NCI-H2171 treated with DMSO at 0.1 percent for 48 hours (cell line): ENCODE measurements around the gene SPSB3.

Experiments used
- DNase-seq: peaks from one replicate; lab custom pipeline; 2025; lab: John Stamatoyannopoulos, UW

The SPSB3 gene

DNA sequence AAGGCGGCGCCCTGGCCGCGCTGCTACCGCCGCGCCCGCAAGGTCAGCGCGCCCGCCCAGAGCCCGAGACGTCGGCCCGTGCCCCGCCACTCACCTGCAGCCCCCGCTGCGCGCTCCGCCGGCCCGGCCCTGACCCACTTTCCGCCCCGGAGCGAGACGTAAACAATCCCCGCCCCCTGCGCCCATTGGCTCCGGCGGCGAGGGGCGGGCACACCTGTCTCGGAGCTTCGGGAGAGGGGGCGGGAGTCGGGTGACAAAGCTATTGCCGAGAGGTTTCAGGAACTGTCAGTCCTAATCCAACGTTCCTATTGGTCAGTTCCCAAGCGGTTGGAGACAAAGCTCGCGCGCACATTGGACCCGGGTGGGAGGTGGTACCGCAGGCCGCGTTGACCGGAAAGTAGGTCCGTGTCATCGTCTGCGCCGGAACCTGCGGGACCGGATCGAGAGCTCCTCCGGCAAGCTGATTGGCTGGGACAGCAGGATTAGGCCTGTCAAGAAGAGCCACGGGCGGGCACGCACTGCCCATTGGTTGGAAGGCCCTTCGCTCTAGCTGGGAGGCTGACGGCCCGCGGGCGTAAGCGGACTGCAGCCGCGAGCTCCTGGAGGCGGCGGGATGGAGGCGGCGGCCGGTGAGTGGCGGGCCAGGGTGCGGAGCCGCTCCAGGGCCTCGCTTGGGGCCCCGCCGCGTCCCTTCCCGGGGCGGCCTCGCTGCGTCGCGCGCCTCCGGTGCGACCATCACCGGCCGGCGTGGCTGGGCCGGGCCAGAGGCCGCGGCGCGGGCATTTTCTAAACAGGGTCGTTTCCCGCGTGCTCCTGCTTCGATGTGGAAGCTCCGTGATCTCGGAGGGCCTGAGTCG is at the start of gene SPSB3, which contains the start of gene NUBP2:
TSS of gene SPSB3 (minus strand) at position 164 of the 857 bp plus-strand sequence. CDS start 1,088 bp downstream, outside the sequence.
TSS of gene NUBP2 (plus strand) at position 553 of the 857 bp plus-strand sequence. CDS start at position 614, 61 bp downstream.
- peak; percentile 100 for DNase-seq

DNA sequence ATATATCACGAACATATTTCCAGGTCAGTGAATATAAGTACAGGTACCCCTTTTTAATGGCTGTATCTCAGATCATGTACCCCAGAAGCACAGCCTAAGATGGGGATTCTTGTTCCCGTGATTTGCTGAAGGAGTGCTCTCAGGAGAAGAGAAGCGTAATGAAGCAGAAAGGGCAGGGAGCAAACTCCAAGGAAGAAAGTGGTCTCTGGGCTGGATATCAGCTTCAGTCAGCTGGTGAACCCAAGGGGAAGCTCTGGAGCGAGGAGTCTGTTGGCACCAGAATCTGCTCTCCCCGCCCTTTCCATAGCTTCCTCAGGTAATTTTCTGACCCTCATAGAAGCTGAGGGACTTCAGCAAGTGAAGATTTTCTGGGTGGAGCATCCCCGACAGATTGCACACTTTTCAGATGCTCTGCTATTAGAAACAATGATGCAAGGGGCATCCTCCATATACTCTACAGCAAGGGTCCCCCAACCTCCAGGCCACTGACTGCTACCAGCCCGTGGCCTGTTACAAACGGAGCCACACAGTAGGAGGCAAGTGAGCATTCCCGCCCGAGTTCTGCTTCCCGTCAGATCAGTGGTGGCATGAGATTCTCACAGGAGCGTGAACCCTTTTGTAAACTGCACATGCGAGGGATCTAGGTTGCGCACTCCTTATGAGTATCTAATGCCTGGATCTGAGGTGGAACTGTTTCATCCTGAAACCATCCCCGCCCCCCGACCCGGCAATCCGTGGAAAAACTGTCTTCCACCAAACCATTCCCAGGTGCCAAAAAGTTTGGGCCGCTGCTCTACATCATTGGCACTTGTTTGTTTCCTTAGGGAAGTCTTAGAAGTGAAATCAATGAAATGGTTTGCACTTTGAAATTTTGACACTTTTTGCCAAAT is 49.1 kb upstream of the SPSB3 start:
- no peak for DNase-seq

DNA sequence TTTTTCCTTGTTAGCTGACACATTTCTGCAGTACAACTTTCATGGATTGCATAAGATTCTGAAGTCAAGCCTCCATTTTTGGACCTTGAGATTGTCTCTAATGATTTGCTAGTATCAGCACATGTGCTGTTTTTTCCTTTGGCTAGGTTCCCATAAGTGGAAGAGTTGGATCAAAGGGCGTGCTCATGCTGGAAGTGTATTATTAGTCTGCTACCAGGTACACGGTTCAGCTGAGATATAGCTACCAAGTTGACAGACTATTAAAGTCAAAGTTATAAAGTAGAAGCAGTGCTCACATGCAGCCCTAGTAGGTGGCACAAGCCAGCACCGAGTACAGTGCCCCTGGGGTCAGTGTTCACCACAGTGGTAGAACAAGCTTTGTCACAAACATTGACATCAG is 47.8 kb upstream of the SPSB3 start:
- DNase-seq = no peak

DNA sequence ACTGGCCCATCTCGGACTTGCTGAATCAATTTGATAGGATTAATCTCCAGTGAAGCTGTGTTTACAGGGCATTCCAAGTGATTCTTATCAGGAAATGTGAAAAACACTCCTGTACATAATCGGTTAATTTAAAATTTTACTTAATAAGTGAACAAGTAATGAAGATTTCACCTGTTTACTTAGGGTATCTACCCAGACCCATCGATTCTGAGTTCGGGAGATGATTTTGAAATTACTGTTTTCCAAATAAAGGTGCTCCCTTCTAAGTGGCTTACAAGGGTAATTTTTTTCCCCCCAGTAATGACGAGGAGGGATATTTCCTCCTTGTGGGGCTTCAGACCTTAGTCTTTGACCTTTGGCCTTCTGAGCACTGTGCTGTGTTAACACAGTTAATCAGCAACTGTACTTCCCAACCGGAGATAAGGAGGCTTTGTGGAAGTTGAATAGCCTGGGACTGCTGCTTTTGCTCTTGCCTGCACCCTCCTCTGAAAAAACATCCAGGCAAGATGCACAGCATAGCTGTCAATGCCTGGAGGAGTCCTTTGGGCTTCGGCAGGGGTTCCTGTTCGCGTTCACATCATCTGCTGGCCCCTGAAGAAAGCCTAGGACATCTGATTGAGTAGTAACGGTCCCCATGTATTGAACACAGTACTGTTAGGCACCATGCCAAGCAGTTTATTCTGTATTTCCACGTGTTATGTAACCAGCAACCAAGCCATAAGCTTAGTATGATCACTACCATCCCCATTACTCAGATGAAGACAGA is 46.5 kb upstream of the SPSB3 start:
- DNase-seq = no peak

DNA sequence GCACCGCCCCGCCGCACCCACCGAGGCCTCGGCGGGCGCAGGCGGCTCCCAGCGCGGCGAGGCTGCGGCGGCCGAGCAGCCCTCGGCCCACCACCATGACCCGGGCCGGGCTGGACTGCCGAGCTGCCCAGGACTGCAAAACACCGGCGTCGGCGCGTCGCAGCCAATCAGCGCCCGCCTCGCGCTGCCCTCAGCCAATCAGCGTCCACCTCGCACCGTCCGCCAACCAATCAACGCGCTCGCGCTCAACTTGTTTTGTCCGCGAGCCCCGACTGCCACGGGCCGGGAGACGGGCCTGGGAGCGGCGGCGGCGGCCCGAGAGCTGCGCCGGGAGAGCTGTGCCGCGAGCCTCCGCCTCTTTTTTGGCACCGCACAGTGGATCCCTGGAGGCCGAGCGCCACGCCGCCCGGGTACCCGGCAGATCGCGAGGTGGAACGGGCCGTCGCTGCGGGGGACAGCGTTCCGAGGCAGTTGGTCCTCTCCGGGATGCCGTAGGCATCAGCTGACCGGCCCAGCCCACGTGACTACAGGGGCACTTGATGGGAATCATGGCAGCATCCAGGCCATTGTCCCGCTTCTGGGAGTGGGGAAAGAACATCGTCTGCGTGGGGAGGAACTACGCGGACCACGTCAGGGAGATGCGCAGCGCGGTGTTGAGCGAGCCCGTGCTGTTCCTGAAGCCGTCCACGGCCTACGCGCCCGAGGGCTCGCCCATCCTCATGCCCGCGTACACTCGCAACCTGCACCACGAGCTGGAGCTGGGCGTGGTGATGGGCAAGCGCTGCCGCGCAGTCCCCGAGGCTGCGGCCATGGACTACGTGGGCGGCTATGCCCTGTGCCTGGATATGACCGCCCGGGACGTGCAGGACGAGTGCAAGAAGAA is 44.6 kb upstream of the SPSB3 start, which contains the start of the genes FAHD1 and HAGH:
TSS of gene FAHD1 (plus strand) at position 516 of the 883 bp plus-strand sequence. CDS start at position 549, 33 bp downstream.
TSS of gene HAGH (minus strand) at position 135 of the 883 bp plus-strand sequence. CDS start at position 97, 38 bp downstream.
- DNase-seq = peak; percentile 90

DNA sequence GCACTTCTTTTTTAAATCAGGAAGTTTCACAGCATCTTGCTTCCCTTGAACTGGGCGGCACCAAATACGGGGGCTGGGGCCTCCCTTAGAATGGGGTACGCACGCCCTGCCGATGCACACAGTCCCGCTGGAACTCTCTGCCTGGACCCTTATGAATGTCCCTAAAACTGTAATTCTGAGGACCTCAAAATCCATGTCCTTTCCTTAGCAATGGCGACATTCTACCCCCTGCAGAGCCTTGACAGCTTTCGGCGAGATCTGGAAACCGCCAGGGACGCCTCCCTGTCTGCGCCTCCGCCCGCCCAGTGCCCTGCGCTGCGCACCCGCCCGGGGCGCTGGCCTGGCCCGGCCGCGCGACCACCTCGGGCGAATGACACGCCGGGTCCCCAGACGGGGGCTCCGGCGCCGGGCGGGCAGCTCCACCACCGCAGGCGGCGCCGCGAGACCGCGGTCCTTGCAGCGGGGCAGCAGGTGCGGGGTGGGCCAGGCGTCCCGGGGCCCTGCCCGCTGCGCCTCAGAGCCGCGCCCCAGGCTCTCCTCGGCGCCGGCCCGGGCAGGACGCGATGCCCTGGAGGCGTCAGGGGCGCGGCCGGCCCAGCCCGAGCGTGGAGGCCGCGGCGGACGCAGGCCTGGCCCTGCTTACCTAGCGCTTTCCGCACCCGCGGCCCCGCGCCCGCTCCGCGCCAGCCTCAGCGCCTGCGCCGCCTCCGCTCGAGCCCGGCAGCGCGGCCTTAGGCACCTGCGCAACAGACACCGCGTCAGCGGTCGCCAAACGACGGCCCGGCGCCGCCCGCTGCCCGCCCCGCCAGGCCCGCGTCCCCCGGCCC is 43.7 kb upstream of the SPSB3 start:
- DNase-seq = peak; percentile 66

DNA sequence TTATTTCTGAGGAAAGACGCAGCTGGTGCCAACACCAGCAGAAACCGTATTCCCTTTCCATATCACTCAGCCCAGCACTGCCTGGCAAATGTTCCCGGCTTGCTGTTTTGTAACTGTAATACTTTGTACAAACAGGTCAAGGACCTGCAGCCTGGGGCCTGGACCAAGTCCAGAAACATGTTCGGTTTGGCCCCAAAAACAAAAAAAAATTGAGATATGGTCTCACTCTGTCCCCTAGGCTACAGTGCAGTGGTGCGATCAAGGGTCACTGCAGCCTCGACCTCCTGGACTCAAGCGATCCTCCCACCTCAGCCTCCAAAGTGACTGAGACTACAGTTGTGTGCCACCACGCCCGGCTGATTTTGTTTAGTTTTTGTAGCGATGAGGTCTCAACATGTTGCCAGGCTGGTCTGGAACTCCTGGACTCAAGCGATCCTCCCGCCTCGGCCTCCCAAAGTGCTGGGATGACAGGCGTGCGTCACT is 43.1 kb upstream of the SPSB3 start:
- DNase-seq = no peak

DNA sequence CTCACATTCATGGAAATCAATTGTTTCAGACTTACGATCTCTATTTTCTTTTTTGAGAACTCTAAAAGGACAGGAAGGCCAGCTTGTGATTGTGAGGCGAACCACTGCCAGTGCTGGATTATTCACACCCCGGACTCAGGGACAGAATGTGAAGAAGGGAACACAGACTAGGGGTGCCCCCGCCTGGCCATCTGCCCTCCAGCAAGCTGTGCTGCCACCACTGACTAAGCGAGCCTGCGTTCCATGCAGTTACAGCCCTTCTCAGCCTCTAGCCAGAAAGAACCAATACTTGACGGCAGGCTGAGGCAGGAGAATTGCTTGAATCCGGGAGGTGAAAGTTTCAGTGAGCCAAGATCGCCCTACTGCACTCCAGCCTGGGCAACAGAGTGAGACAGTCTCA is 41.5 kb upstream of the SPSB3 start:
- DNase-seq = peak; percentile 34

DNA sequence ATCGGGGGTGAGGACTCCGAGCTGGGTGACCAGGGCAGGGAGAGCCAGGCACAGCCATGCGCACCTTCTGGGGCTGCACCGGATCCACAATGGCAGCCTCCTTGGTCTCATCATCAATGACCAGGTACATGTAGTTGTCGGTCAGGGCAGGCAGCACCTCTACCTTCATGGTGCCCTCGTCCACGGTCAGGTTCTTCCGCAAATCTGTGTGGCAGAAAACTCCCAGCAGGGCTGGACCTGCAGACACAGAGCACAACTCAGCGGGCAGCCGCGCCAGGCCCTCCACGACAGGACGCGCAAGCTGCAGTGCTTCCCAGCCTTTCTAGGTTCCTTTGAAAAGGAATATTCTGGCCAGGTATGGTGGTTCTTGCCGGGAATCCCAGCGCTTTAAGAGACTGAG is 40.4 kb upstream of the SPSB3 start:
- no peak for DNase-seq

DNA sequence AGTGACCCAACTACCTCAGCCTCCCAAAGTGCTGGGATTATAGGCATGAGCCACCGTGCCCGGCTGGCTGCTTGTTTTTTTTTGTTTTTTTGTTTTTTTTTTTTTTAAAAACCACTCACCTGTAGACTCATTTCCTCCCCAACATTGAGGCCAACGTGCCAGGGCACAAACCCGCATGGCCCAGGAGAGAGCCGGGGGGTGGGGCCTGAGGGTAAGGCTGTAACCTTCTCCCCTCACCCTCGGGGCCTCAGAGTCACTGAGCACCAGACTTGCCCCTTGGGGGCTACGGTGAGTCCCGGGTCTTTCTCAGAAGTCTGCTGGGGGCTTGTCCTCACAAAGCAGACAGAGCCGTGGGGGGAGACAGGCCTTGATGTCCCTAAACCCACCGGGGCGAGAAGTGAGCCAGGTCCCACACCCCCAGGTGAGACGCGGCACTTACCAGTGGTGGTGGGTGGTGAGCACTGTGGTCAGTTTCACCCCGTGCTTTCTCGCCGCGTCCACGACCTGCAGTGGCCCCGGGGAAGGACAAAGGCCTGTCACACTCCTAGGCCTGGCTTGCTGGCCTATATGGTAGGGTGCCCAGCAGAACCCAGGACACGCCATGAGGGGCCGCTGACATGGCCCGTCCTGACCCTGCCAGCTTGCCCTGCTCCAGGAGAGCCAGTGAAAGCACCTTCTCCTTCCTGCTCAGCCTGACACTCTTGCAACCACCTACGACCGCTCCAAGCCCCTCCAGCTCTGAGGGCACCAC is 39.7 kb upstream of the SPSB3 start:
- no peak for DNase-seq

DNA sequence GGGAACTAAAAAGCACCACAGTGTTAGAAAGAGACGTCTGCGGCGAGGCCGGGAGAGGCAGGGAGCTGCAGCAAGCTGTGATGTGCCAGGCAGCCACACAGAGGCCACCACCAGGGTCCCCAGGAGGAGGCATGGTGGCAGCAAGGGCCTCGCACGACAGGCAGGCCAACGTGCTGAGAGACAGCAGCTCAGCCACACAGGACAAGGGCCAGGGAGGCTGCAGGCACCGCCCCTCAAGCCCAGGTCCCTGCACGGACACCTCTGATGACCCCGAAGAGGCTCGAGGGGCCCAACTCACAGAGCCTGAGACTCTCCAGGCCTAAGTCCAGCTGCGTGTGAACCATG is 38.5 kb upstream of the SPSB3 start:
- DNase-seq = no peak

DNA sequence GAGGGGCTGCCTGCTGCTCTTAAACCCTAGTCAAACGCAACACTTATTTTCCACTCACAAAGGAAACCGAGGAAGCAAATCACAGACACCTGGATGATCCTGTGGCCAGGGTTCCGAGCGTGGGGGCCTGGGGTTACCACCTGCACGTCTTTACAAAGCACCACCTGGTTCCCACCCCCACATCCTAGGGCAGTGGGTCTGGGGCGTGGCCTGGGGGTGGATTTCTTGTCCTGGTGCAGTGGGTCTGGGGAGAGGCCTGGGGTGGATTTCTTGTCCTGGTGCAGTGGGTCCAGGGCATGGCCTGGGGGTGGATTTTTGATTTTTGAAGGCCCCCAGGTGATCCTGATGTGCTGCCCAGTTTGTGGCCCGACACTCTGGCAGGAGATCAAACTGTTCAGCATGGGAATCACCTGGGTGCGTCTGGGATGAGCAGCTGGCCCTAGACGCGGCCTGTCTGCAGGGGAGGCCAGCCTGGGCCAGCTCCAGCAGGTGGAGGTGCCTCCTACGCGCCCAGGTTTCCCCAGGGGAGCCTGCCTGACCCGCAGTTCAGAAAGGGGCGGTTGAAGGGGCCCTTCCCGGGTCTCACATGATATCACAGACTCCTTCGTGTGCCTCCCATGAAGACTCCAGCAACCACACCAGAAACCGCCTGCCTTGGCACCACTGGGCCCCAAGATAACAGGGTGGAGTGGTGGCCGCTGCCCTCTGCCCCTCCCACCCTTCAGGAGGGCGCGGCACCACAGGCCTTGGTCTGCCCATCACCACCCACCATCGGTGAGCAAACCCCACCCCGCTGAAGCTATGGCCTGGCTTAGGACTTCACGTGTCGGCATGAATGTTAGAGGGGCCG is 38.0 kb upstream of the SPSB3 start:
- peak; percentile 5 for DNase-seq

DNA sequence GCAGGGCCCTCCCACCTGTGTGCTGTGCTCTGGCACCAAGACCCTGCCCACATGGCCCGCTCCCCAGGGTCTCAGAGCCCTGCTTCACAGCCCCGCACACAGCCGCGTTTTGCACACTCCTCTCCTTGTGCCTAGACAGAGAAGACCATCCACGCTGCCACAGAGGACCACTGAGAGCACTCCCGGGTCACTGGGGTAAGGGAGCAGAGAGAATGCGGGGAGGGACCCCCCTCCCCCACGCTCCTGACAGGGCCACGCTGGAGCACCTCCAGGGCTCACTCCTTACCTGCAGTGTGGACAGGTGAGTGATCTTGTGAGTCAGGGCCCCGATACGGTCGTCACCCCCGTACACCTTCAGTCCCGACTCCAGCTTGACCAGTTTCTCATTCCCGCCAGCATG is 37.2 kb upstream of the SPSB3 start:
- DNase-seq = no peak

DNA sequence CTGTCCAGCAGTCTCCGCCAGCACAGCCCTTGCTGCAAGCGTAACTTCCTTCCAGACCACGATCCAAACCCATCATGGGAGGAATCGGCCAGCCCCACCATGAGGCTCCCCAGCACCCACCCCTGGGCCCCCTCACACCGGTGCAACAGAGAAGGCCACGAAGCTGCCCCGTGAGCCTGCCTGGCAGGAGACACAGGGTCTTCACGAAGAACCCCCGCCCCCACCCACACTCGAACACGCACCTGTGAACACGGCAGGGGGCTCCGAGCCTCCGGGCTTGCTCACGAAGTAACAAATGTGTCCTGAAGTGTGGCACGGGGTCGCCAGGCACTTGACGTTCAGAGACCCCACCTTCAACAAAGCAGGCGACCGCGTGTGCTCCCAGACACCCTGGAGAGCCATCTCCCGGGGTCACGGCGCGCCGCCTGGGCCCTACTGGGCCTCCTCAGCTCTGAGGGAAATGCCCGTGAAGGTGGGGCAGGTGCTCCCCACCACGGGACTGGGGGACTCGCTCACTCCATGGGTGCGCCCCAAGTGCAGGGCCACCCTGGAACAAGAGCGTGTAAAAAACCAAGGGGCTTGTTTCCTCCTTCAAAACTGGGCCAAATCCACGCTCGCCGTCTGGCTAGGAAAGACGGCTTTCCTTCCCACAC is 36.6 kb upstream of the SPSB3 start:
- no peak for DNase-seq

DNA sequence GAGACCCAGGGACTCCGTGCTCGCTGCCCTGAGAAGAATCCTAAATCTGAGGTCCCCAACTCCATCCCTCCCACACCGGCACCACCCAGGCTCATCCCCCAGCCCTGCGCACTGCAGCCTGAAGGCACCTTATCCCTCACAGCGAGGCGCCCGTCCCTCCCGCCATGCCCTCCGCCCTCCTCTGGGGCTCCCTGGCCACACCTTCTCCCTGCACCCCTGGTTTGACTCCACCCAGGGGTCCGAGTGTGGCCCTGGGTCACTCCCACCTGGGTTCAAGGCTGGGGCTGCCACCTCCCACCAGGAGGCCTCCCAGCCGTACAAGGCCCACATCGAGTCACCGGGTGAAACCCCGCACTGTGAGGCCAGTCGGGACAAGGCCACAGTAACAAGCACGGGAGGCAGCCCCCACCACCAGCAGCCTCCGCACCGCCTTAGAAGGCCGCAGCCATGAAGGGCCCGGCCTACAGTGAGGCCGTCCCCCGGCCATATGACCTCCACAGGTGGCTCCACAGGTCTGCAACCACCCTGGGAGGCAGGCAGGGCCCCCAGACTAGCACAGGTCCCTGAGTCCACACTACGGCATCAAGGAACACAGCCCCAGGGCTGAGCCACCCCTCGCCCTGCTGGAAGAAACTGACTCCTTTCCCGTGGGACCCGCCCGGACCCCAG is 36.0 kb upstream of the SPSB3 start:
- DNase-seq = no peak

DNA sequence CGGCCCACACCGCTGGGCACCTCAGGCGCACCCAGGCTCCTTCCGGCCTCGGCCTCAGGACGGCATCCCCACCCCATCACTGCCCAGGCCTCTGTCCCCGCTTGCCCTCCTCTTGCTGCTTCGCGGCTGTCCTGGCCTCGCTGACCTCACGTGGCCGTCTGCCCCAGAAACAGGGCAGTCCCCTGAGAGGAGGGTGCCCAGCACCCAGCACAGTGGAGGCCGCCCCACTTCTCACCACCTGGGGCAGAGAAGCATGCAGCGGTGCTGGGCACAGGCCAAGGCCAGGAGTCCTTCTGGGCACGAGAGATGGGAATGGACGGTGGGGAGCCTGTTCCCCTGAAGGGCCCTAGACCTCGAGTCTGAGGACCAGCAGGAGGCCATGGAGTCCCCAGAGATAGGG is 35.3 kb upstream of the SPSB3 start:
- no peak for DNase-seq

DNA sequence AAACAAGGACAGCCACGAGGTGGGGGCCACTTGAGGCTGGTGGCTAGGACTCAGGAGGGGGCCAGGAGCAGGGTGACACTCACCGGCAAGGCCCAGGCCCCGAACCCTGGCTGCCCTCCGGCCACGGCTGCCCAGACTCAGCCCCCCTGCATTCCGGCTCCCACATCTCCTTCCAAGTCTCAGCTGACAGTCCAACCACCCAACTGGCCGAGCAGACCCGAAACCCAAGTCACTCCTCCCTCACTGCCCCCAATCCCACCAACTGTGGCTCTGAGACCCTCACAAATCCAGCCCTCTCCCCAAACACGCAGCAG is 34.9 kb upstream of the SPSB3 start:
- no peak for DNase-seq
